NCI-H1417 treated with DMSO at 0.1 percent for 48 hours (cell line): ENCODE data around the gene TAS2R13.

Experiments used
- DNase-seq: peaks from one replicate; lab custom pipeline; 2025; lab: John Stamatoyannopoulos, UW

Gene TAS2R13

DNA sequence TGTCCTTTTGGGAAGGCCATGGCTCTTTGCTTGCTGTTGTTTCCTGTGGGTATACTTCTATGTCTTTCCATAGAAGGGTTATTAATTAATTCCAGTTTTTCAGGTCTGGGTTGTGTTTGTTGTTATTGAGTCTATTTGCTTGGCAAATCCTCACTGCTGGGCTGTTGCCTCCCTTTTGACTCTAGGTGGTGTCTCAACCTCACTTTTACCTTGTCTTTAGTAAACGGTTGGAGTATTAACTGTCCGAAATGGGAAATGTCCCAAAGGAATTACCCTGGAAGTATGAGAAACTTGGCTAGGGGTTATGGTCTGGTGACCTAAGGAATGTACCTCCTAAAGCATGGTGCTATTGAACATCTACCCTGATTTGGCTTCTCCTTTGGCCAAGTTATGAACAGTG, 42.0 kb downstream of the TAS2R13 start:
- DNase-seq, result no peak

DNA sequence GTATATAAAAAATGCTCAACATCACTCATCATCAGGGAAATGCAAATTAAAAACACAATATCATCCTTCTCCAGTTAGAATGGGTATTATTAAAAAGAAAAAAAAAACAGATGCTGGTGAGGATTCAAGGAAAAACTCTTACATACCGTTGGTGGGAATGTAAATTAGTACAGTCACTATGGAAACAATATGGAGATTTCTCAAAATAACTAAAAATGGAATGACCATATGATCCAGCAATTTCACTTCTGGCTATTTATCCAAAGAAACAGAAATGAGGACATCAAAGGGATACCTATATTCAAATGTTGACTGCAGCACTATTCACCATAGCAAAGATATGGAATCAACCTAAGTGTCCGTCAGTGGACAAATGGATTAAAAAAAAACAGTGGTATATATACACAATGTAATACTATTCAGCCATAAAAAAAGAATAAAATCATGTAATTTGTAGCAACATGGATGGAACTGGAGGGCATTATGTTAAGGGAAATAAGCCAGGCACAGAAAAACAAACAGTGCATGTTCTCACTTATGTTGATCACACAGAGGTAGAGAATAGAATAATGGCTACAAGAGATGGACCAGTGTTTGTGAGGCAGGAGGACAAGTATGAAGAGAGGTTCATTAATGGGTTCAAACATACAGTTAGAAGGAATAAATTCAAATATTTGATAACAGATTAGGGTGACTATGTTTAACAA, 45.7 kb downstream of the TAS2R13 start:
- no peak for DNase-seq

DNA sequence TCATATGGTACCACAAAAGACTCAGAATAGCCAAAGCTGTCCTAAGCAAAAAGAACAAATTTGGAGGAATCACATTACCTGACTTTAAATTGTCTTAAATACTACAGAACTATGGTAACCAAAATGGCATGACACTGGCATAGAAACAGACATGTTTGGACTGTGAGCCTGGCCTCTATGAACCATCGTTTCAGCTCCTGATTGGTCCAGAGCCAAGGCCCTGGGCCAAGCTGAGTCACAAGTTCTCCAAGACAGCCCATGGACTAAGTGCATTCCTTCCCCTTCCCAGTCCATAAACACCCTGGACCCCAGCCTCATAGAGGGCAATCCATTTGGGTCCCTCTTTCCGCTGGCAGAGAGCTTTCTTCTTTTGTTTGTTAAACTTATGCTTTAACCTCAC, 48.0 kb downstream of the TAS2R13 start:
- no peak for DNase-seq
